Endothelial cell of umbilical vein (primary cell): Measurements from ENCODE around the gene EGFL7.
A peak's percentile ranks its signal among the peaks of the same experiment; 100 is the strongest.
"Not testable (repeated sequence)": the region's sequence is repeated elsewhere in the genome, so short reads cannot be mapped to it uniquely, and the experiment has no call there.

Source experiments
- EZH2 ChIP-seq: IDR thresholded peaks from 2 replicates; pipeline ENCODE4 v1.6.1; 2012; ENCODE audit warnings: borderline replicate concordance, low read depth, mild to moderate bottlenecking, moderate library complexity, low read length, inconsistent platforms; ENCODE audit not compliant: severe bottlenecking
- FOS ChIP-seq: IDR thresholded peaks from 2 replicates; pipeline ENCODE4 v1.6.1; 2011; ENCODE audit warnings: mild to moderate bottlenecking, low read length, moderate library complexity, borderline replicate concordance; ENCODE audit not compliant: insufficient read depth
- MYC ChIP-seq: IDR thresholded peaks from one replicate; pipeline ENCODE4 v1.6.1; 2011; ENCODE audit warnings: mild to moderate bottlenecking, low read depth, low read length
- POLR2A ChIP-seq: IDR thresholded peaks from 2 replicates; pipeline ENCODE4 v1.6.1; 2012; ENCODE audit warnings: low read depth, mild to moderate bottlenecking, control low read depth, low read length
- POLR2AphosphoS5 ChIP-seq: IDR thresholded peaks from 2 replicates; pipeline ENCODE4 v1.6.1; 2012; ENCODE audit warnings: low read depth, mild to moderate bottlenecking, control low read depth, low read length, moderate library complexity; ENCODE audit not compliant: insufficient read depth
- TF ChIP-seq, protein P1 (sequence below), 2 donors: IDR thresholded peaks; 1 replicate in 1 of 2; 2 replicates in 1 of 2; pipeline ENCODE4 v1.5.1; 2011; ENCODE audit warnings: low read length in 2 of 2, mild to moderate bottlenecking in 2 of 2, moderate library complexity in 2 of 2, control low read depth in 1 of 2, inconsistent platforms in 1 of 2, low read depth in 1 of 2; ENCODE audit not compliant: insufficient read depth in 1 of 2; ENCODE audit errors: extremely low read depth in 1 of 2

DNA sequence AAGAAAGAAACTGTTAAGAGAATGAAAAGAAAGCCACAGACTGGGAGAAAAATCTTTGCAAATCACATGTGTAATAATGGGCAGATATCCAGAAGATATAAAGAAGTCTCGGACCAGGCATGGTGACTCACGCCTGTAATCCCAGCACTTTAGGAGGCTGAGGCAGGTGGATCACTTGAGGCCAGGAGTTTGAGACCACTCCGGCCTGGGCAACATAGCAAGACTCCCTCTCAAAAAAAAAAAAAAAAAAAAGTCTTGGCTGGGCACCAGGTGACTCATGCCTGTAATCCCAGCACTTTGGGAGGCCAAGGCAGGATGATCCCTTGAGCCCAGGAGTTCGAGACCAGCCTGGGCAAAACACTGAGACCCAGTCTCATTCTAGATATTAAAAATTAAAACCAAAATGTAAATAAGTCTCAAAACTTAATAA is 48.5 kb downstream of the EGFL7 start:
- not testable (repeated sequence) for TF ChIP-seq POLR2A, MYC, EZH2, POLR2AphosphoS5
- TF ChIP-seq, protein P1, sequence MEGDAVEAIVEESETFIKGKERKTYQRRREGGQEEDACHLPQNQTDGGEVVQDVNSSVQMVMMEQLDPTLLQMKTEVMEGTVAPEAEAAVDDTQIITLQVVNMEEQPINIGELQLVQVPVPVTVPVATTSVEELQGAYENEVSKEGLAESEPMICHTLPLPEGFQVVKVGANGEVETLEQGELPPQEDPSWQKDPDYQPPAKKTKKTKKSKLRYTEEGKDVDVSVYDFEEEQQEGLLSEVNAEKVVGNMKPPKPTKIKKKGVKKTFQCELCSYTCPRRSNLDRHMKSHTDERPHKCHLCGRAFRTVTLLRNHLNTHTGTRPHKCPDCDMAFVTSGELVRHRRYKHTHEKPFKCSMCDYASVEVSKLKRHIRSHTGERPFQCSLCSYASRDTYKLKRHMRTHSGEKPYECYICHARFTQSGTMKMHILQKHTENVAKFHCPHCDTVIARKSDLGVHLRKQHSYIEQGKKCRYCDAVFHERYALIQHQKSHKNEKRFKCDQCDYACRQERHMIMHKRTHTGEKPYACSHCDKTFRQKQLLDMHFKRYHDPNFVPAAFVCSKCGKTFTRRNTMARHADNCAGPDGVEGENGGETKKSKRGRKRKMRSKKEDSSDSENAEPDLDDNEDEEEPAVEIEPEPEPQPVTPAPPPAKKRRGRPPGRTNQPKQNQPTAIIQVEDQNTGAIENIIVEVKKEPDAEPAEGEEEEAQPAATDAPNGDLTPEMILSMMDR (IDR thresholded peaks at IDR 0.05; ENCODE audit: extremely low read depth in 1 of 2, insufficient read depth in 1 of 2, low read depth in 1 of 2, low read length in 2 of 2) = not testable (repeated sequence)
- peak; percentile 70 for TF ChIP-seq FOS
